HEK293 (cell line): Measurements from ENCODE around the gene USP13.

Experiments
- CTCF ChIA-PET: fragments of 350-600 bp; formaldehyde crosslinking; extraction: SDS; loops from one replicate; lab custom pipeline; 2021; ENCODE audit warnings: antibody characterized with exemption; lab: Yijun Ruan, JAX
- POLR2A ChIA-PET: fragments of 300-600 bp; formaldehyde crosslinking; extraction: SDS; loops from one replicate; lab custom pipeline; 2020; ENCODE audit warnings: antibody characterized with exemption, inconsistent platforms; lab: Yijun Ruan, JAX
- H3K27ac ChIP-seq: fragments of 200-500 bp; sonication (Bioruptor generic); 2 replicates; pipeline ENCODE4 v1.5.1; 2014; ENCODE audit warnings: low read depth, low read length, control low read depth, inconsistent platforms; ENCODE audit errors: extremely low read depth
- H3K36me3 ChIP-seq, 2 experiments: fragments of 200-500 bp in 1 of 2; sonication (Bioruptor generic) in 1 of 2; 1 replicate in 1 of 2; 2 replicates in 1 of 2; pipeline ENCODE4 v1.5.1; 2014 to 2017; ENCODE audit warnings: inconsistent platforms in 2 of 2, low read length in 2 of 2; ENCODE audit not compliant: control insufficient read depth in 2 of 2, insufficient read depth in 1 of 2
- H3K4me1 ChIP-seq: fragments of 200-500 bp; sonication (Bioruptor generic); 2 replicates; pipeline ENCODE4 v1.5.1; 2014; ENCODE audit warnings: mild to moderate bottlenecking, low read length, inconsistent platforms; ENCODE audit not compliant: control insufficient read depth, insufficient read depth
- H3K4me3 ChIP-seq: 2 replicates; pipeline ENCODE4 v1.5.1; 2011; ENCODE audit warnings: low read depth, mild to moderate bottlenecking, control low read depth, low read length, moderate library complexity
- H3K9me3 ChIP-seq: fragments of 200-500 bp; sonication (Bioruptor generic); 2 replicates; pipeline ENCODE4 v1.5.1; 2014; ENCODE audit warnings: low read depth, low read length, inconsistent platforms; ENCODE audit not compliant: control insufficient read depth, insufficient read depth
- OSR2 ChIP-seq: fragments of 450-650 bp; formaldehyde crosslinking; IDR thresholded peaks from 2 replicates; pipeline ENCODE4 v1.5.1; 2016; ENCODE audit warnings: missing biosample characterization, missing genetic modification characterization
- PRDM1 ChIP-seq: fragments of 450-650 bp; formaldehyde crosslinking; IDR thresholded peaks from 2 replicates; pipeline ENCODE4; 2016; ENCODE audit warnings: missing biosample characterization, missing genetic modification characterization
- SP7 ChIP-seq: fragments of 450-650 bp; formaldehyde crosslinking; IDR thresholded peaks from 2 replicates; pipeline ENCODE4 v1.5.1; 2016; ENCODE audit warnings: missing biosample characterization, missing genetic modification characterization
- ZBTB7A ChIP-seq: fragments of 450-650 bp; formaldehyde crosslinking; IDR thresholded peaks from 2 replicates; pipeline ENCODE4 v1.5.1; 2016; ENCODE audit warnings: low read depth, missing biosample characterization, missing genetic modification characterization
- ZNF223 ChIP-seq: fragments of 450-650 bp; formaldehyde crosslinking; IDR thresholded peaks from 2 replicates; pipeline ENCODE4 v1.5.1; 2016; ENCODE audit warnings: missing biosample characterization, missing genetic modification characterization
- ZNF248 ChIP-seq: fragments of 450-650 bp; formaldehyde crosslinking; IDR thresholded peaks from 2 replicates; pipeline ENCODE4 v1.5.1; 2017; ENCODE audit warnings: missing biosample characterization, missing genetic modification characterization
- ZNF311 ChIP-seq: fragments of 450-650 bp; formaldehyde crosslinking; IDR thresholded peaks from 2 replicates; pipeline ENCODE4 v1.5.1; 2017; ENCODE audit warnings: missing biosample characterization, missing genetic modification characterization, borderline replicate concordance
- ZNF335 ChIP-seq: fragments of 450-650 bp; formaldehyde crosslinking; conservative IDR thresholded peaks from 2 replicates; pipeline ENCODE4 v1.5.1; 2016; ENCODE audit warnings: missing biosample characterization, missing genetic modification characterization
- ZNF341 ChIP-seq: fragments of 450-650 bp; formaldehyde crosslinking; IDR thresholded peaks from 2 replicates; pipeline ENCODE4; 2016; ENCODE audit warnings: low read depth, missing biosample characterization, missing genetic modification characterization
- ZNF423 ChIP-seq: fragments of 450-650 bp; formaldehyde crosslinking; IDR thresholded peaks from 2 replicates; pipeline ENCODE4 v1.5.1; 2016; ENCODE audit warnings: missing biosample characterization, missing genetic modification characterization
- ZNF48 ChIP-seq: fragments of 450-650 bp; formaldehyde crosslinking; IDR thresholded peaks from 2 replicates; pipeline ENCODE4 v1.5.1; 2016; ENCODE audit warnings: missing biosample characterization, missing genetic modification characterization
- ZNF501 ChIP-seq: fragments of 450-650 bp; formaldehyde crosslinking; IDR thresholded peaks from 2 replicates; pipeline ENCODE4 v1.5.1; 2016; ENCODE audit warnings: missing biosample characterization, missing genetic modification characterization
- ZNF623 ChIP-seq: fragments of 450-650 bp; formaldehyde crosslinking; IDR thresholded peaks from 2 replicates; pipeline ENCODE4 v1.5.1; 2016; ENCODE audit warnings: missing biosample characterization, missing genetic modification characterization
- ZNF777 ChIP-seq: fragments of 450-650 bp; formaldehyde crosslinking; IDR thresholded peaks from 2 replicates; pipeline ENCODE4 v1.5.1; 2017; ENCODE audit warnings: missing biosample characterization, missing genetic modification characterization, borderline replicate concordance
- TF ChIP-seq, protein P1 (sequence below): fragments of 450-650 bp; formaldehyde crosslinking; conservative IDR thresholded peaks from 2 replicates; pipeline ENCODE4 v1.5.1; 2016; ENCODE audit warnings: low read depth, missing biosample characterization, missing genetic modification characterization
- TF ChIP-seq, protein P2 (sequence below): sonication (generic); formaldehyde crosslinking; IDR thresholded peaks from 2 replicates; pipeline ENCODE4 v1.8.1; 2022; ENCODE audit warnings: mild to moderate bottlenecking, moderate library complexity, missing genetic modification reagents
- TF ChIP-seq, protein P3 (sequence below): fragments of 450-650 bp; formaldehyde crosslinking; IDR thresholded peaks from 2 replicates; pipeline ENCODE4 v1.5.1; 2016; ENCODE audit warnings: missing biosample characterization, missing genetic modification characterization
- TF ChIP-seq, protein P4 (sequence below): fragments of 450-650 bp; formaldehyde crosslinking; IDR thresholded peaks from 2 replicates; pipeline ENCODE4 v1.5.1; 2016; ENCODE audit warnings: missing biosample characterization, missing genetic modification characterization
- TF ChIP-seq, protein P5 (sequence below): fragments of 450-650 bp; formaldehyde crosslinking; IDR thresholded peaks from 2 replicates; pipeline ENCODE4 v1.5.1; 2016; ENCODE audit warnings: missing biosample characterization, missing genetic modification characterization

Gene USP13

DNA sequence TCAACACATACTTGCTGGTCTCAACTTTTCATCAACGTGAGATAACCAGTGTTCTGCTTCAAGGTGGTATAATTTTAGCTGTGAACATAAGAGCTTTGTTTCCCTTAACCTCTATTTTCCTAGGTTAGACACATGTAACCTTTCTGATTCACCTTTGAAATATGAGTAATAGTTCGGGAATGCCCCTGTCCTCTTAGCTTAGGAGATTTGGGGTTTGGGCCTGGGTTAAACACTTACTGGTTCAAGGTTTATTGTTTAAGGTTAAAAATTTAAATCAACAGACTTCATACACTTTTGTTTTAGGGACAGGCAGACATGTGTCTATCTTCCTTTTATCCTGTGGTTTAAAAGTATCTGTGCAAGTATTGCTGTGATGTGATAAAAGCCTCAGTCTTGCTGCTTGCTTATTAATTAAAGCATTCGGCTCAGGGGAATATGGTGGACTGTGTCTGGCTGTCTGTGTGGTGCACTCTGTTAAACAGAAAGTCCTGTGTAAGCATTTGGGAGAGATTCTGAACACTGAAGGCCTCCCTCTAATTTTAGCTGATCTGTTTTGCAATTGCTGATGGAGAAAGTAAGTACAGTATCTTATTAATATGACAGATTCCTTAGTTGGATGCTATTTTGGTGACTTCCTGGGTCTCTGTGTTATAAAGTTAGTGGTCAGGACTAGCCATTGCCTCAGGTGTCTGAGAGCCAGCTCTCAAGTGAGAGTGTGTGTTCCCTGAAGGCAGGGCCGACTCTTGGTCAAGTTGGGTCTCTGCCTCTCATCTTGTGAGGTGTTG lies 81.8 kb downstream of the USP13 start:
- Histone ChIP-seq H3K27ac (no peak overlapping the region), H3K36me3 (peaks cover 0 to 47% of the 10 kb centered on the region in 2 experiments; a peak in 2 of 3 replicates), H3K4me3 (no peak overlapping the region), H3K4me1 (no peaks in the 10 kb centered on the region), H3K9me3 (no peaks in the 10 kb centered on the region)
- POLR2A ChIA-PET = no interaction called here
- CTCF ChIA-PET = interaction anchor here (0.6 to 1.0 kb wide), 2 partner anchors 16 to 912 kb away, joined by 5 read pairs; no protein-coding TSS in a partner anchor
- TF ChIP-seq OSR2 (no peak), ZNF341 (tag by site-specific recombination) (no peak), ZBTB7A (no peak), ZNF335 (tag by site-specific recombination) (no peak), ZNF223 (no peak), ZNF623 (tag by site-specific recombination) (no peak)
- TF ChIP-seq, protein P1, sequence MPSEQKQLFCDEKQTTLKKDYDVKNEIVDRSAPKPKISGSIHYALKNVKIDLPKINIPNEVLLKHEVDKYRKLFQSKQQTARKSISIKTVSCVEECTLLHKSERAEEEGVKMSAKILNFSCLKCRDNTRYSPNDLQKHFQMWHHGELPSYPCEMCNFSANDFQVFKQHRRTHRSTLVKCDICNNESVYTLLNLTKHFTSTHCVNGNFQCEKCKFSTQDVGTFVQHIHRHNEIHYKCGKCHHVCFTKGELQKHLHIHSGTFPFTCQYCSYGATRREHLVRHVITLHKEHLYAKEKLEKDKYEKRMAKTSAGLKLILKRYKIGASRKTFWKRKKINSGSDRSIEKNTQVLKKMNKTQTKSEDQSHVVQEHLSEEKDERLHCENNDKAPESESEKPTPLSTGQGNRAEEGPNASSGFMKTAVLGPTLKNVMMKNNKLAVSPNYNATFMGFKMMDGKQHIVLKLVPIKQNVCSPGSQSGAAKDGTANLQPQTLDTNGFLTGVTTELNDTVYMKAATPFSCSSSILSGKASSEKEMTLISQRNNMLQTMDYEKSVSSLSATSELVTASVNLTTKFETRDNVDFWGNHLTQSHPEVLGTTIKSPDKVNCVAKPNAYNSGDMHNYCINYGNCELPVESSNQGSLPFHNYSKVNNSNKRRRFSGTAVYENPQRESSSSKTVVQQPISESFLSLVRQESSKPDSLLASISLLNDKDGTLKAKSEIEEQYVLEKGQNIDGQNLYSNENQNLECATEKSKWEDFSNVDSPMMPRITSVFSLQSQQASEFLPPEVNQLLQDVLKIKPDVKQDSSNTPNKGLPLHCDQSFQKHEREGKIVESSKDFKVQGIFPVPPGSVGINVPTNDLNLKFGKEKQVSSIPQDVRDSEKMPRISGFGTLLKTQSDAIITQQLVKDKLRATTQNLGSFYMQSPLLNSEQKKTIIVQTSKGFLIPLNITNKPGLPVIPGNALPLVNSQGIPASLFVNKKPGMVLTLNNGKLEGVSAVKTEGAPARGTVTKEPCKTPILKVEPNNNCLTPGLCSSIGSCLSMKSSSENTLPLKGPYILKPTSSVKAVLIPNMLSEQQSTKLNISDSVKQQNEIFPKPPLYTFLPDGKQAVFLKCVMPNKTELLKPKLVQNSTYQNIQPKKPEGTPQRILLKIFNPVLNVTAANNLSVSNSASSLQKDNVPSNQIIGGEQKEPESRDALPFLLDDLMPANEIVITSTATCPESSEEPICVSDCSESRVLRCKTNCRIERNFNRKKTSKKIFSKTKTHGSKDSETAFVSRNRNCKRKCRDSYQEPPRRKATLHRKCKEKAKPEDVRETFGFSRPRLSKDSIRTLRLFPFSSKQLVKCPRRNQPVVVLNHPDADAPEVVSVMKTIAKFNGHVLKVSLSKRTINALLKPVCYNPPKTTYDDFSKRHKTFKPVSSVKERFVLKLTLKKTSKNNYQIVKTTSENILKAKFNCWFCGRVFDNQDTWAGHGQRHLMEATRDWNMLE (tag by site-specific recombination) = no peak

DNA sequence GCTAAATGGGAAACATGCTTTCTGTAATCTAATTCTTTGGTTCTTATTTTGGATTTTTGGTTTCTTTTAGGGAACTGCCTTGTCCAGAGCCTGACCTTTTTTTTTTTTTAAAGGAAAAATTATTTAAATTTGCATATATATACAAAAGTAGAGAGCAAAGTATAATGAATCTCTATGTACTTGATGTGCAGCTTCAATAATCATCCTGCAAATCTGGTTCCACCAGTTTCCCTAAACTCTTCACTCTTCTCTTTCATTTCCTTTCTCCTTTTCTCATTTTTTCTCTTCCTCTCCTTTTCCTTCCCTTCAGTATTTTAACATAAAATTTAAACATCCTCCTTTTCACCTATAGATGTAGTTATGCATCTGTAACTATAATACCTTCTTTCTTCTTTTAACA lies 82.5 kb downstream of the USP13 start:
- H3K9me3 ChIP-seq = no peaks in the 10 kb centered on the region
- peaks cover 0 to 45% of the 10 kb centered on the region in 2 experiments; a peak in 2 of 3 replicates for H3K36me3 ChIP-seq
- no peak overlapping the region for H3K27ac ChIP-seq
- 0 out of 2 replicates have a peak, but pooled peaks have one; percentile 18 for TF ChIP-seq PRDM1 (tag by site-specific recombination)
- TF ChIP-seq, protein P2, sequence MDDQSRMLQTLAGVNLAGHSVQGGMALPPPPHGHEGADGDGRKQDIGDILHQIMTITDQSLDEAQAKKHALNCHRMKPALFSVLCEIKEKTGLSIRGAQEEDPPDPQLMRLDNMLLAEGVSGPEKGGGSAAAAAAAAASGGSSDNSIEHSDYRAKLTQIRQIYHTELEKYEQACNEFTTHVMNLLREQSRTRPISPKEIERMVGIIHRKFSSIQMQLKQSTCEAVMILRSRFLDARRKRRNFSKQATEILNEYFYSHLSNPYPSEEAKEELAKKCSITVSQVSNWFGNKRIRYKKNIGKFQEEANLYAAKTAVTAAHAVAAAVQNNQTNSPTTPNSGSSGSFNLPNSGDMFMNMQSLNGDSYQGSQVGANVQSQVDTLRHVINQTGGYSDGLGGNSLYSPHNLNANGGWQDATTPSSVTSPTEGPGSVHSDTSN = no peak
- ChIA-PET POLR2A (no interaction called here), CTCF (no interaction called here)
- H3K4me1 ChIP-seq = no peaks in the 10 kb centered on the region
- H3K4me3 ChIP-seq = no peak overlapping the region

DNA sequence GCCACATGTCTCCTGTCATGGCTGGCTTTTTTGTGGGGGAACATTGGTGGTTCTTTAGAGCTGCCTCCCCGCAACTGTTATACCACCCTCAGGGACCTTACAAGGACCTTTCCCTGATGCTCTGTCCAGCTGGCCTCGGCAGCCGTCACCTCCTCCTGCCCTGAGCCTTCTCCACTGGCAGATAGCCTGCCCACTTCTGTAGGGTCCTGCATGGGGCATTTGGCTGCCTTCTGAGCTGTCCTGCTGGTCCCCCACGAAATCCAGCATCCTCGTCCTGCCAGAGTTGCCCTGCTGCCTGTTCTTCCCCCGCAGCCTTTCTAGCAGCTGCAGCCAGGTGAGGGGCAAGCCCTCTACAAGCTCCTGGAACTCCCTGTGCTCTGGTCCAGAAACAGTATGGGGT lies 86.2 kb downstream of the USP13 start:
- Histone ChIP-seq H3K27ac (no peak overlapping the region), H3K36me3 (peaks cover 0 to 34% of the 10 kb centered on the region in 2 experiments; a peak in 2 of 3 replicates), H3K4me1 (no peaks in the 10 kb centered on the region), H3K9me3 (no peaks in the 10 kb centered on the region), H3K4me3 (no peak overlapping the region)
- no peak for TF ChIP-seq SP7 (tag by site-specific recombination)
- TF ChIP-seq, protein P3, sequence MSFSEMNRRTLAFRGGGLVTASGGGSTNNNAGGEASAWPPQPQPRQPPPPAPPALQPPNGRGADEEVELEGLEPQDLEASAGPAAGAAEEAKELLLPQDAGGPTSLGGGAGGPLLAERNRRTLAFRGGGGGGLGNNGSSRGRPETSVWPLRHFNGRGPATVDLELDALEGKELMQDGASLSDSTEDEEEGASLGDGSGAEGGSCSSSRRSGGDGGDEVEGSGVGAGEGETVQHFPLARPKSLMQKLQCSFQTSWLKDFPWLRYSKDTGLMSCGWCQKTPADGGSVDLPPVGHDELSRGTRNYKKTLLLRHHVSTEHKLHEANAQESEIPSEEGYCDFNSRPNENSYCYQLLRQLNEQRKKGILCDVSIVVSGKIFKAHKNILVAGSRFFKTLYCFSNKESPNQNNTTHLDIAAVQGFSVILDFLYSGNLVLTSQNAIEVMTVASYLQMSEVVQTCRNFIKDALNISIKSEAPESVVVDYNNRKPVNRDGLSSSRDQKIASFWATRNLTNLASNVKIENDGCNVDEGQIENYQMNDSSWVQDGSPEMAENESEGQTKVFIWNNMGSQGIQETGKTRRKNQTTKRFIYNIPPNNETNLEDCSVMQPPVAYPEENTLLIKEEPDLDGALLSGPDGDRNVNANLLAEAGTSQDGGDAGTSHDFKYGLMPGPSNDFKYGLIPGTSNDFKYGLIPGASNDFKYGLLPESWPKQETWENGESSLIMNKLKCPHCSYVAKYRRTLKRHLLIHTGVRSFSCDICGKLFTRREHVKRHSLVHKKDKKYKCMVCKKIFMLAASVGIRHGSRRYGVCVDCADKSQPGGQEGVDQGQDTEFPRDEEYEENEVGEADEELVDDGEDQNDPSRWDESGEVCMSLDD (tag by site-specific recombination) = no peak
- TF ChIP-seq, protein P4, sequence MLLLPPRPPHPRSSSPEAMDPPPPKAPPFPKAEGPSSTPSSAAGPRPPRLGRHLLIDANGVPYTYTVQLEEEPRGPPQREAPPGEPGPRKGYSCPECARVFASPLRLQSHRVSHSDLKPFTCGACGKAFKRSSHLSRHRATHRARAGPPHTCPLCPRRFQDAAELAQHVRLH (tag by site-specific recombination) = no peak
- TF ChIP-seq, protein P5, sequence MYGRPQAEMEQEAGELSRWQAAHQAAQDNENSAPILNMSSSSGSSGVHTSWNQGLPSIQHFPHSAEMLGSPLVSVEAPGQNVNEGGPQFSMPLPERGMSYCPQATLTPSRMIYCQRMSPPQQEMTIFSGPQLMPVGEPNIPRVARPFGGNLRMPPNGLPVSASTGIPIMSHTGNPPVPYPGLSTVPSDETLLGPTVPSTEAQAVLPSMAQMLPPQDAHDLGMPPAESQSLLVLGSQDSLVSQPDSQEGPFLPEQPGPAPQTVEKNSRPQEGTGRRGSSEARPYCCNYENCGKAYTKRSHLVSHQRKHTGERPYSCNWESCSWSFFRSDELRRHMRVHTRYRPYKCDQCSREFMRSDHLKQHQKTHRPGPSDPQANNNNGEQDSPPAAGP (tag by site-specific recombination) = no peak
- TF ChIP-seq PRDM1 (tag by site-specific recombination) = no peak
- no peak for TF ChIP-seq ZNF501 (tag by site-specific recombination)
- no peak for TF ChIP-seq OSR2
- no peak for TF ChIP-seq ZNF248 (tag by site-specific recombination)
- TF ChIP-seq ZNF223 = no peak
- TF ChIP-seq ZNF777 = no peak
- TF ChIP-seq ZNF48 (tag by site-specific recombination) = no peak
- no peak for TF ChIP-seq ZNF423 (tag by site-specific recombination)
- TF ChIP-seq ZNF311 (tag by site-specific recombination) = no peak
- ChIA-PET POLR2A (no interaction called here), CTCF (no interaction called here)
